Left lung (tissue), 10 donors: ENCODE measurements around the gene METTL23. TPM values are rescaled to one million over a fixed set of nuclear protein-coding genes. Genes with fewer than 3 reads are reported as not detected.

Experiments used
- ATAC-seq: fragments of 200-7000 bp; cut with Tn5 transposase; one replicate; pipeline ENCODE4 v1.9.1; 2020; ENCODE audit warnings: moderate library complexity
- DNase-seq, 4 donors: peaks; one replicate each; pipeline ENCODE4 v3.0.0-alpha.2; 2013 to 2020
- H3K27ac ChIP-seq, 2 donors: fragments of 200-600 bp; sonication (generic) in 1 of 2; one replicate each; pipeline versions ENCODE4 v1.5.0 to v1.8.0; 2020 to 2021
- H3K27me3 ChIP-seq, 2 donors: fragments of 200-600 bp; sonication (generic) in 1 of 2; one replicate each; pipeline versions ENCODE4 v1.5.0 to v1.8.0; 2020 to 2021
- H3K36me3 ChIP-seq, 2 donors: fragments of 200-600 bp; sonication (generic) in 1 of 2; one replicate each; pipeline versions ENCODE4 v1.5.0 to v1.8.0; 2020 to 2021
- H3K4me1 ChIP-seq, 2 donors: fragments of 200-600 bp; one replicate each; pipeline ENCODE4 v1.8.0; 2021
- H3K4me3 ChIP-seq, 2 donors: fragments of 200-600 bp; sonication (generic) in 1 of 2; one replicate each; pipeline versions ENCODE4 v1.5.0 to v1.8.0; 2020 to 2021; ENCODE audit warnings: mild to moderate bottlenecking in 1 of 2
- H3K9me3 ChIP-seq, 2 donors: fragments of 200-600 bp; sonication (generic) in 1 of 2; one replicate each; pipeline versions ENCODE4 v1.5.0 to v1.8.0; 2020 to 2021
- CTCF ChIP-seq, 2 donors: fragments of 200-600 bp; sonication (generic) in 1 of 2; IDR thresholded peaks; one replicate each; pipeline versions ENCODE4 v1.5.0 to v1.8.0; 2021; ENCODE audit warnings: antibody characterized with exemption in 2 of 2
- intact Hi-C, 2 donors: fragments of 100-400 bp; cut with DNase I; formaldehyde crosslinking; loops; one replicate each; pipeline versions ENCODE4 v1.11.2 to v1.14.2; 2022
- polyA plus RNA-seq, 6 donors: library from polyadenylated mRNA; unstranded; fragments of 120-200 nt; gene quantifications; one replicate each; pipeline ENCODE4 v1.2.1, GENCODE V29; 2013; ENCODE audit not compliant: insufficient read length in 6 of 6
- total RNA-seq, 2 donors: library from RNA; stranded (reverse); fragmentation: NEBNext Ultra II Directional; extraction: Animal tissue kit (Norgen Biotek cat#: 25700); gene quantifications; one replicate each; pipeline ENCODE4 v1.2.1, GENCODE V29; 2021
- donor health status: DM: no; HTN: yes; CAD: no.
- donor health status: DM: no; HTN: no; CAD: no.

The METTL23 gene
- total and polyA plus RNA-seq, 8 donors, result 30.6 to 40.2 (median 36.3) TPM

- intact Hi-C loops, result loop anchor here in 1 of 2 donors (10.0 kb wide), 1 partner anchor 161 kb away; no protein-coding TSS in a partner anchor
- Histone ChIP-seq H3K9me3 (no peaks in the 10 kb centered on the region), H3K27ac (peak overlapping the region; percentile 75 to 95)
These were observed 11.2 kb upstream of the METTL23 start for GRCh38 chr17:76715496-76715830.

GRCh38 chr17:76716146-76716838, 10.3 kb upstream of the METTL23 start:
- no peak for DNase-seq
- no peaks in the 10 kb centered on the region for H3K9me3 ChIP-seq

More at GRCh38 chr17:76715496-76715830, 11.2 kb upstream of the METTL23 start:
- DNase-seq (no peak), ATAC-seq (no peak)
- peaks cover 29 to 56% of the 10 kb centered on the region in 2 donors for H3K4me1 ChIP-seq
- H3K4me3 ChIP-seq, result no peak overlapping the region
- TF ChIP-seq CTCF (IDR thresholded peaks at IDR 0.05), result no peak
- H3K36me3 ChIP-seq, result peaks cover 0 to 74% of the 10 kb centered on the region in 2 donors
- H3K27me3 ChIP-seq, result peaks cover 0 to under 1% of the 10 kb centered on the region in 2 donors

DNA sequence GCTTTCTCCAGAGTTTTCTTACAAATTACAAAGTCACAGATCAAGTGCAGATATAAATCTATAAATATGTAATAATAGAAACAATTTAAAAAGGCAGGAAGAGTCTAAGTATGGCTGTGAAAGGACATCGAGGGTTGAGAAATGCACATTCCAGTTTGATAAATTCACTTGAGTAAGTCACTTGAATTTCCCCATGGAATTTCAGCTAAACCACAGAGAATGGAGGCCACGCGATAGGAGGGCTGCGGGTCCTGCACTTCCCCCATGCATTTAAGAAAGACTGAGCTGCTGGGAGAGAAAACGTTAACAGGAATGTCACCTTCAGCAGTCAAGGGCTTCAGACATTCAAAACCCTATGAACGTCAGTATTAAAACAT, 9.8 kb upstream of the METTL23 start:
- no peaks in the 10 kb centered on the region for H3K9me3 ChIP-seq
- H3K4me3 ChIP-seq, result peak overlapping the region in 1 of 2 donors; percentile 9
- H3K27ac ChIP-seq, result peak overlapping the region; percentile 75 to 95
- H3K4me1 ChIP-seq, result peaks cover 21 to 46% of the 10 kb centered on the region in 2 donors
- peaks cover 0 to 88% of the 10 kb centered on the region in 2 donors for H3K36me3 ChIP-seq
- no peaks in the 10 kb centered on the region for H3K27me3 ChIP-seq
- ATAC-seq (peak; percentile 44), DNase-seq (no peak)
- no peak for TF ChIP-seq CTCF (IDR thresholded peaks at IDR 0.05)
- intact Hi-C loops, result loop anchor here in 1 of 2 donors (10.0 kb wide), 1 partner anchor 162 kb away; no protein-coding TSS in a partner anchor

More at GRCh38 chr17:76716146-76716838, 10.3 kb upstream of the METTL23 start:
- intact Hi-C loops, result loop anchor here in 1 of 2 donors (10.0 kb wide), 1 partner anchor 161 kb away; no protein-coding TSS in a partner anchor
- peaks cover 26 to 52% of the 10 kb centered on the region in 2 donors for H3K4me1 ChIP-seq
- peak; percentile 69 for ATAC-seq
- H3K36me3 ChIP-seq, result peaks cover 0 to 83% of the 10 kb centered on the region in 2 donors
- peak overlapping the region in 1 of 2 donors; percentile 9 for H3K4me3 ChIP-seq
- no peak for TF ChIP-seq CTCF (IDR thresholded peaks at IDR 0.05)
- no peaks in the 10 kb centered on the region for H3K27me3 ChIP-seq
- peak overlapping the region; percentile 75 to 95 for H3K27ac ChIP-seq

DNA sequence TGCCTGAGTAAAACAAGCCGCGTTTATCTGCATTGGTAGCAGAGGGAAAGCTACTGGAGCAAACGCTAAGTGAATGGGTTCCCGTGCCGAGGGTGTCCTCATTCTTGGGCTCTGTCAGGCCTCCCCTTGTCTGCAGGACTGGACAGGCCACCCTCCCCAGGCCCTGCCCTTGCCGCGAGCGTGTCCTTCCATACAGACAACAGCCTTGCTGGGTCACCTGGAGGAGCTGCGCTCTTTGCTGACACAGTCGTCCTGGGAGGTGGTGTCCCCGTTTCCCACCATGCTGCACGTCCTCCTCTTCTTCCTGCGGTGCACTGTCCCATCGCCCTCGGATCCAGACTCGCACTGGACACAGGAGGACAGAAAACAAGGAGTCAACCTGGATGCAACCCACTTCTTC, 8.1 kb upstream of the METTL23 start:
- Histone ChIP-seq H3K9me3 (no peaks in the 10 kb centered on the region), H3K36me3 (peaks cover 0 to 93% of the 10 kb centered on the region in 2 donors), H3K4me1 (peaks cover 21 to 57% of the 10 kb centered on the region in 2 donors), H3K27me3 (no peaks in the 10 kb centered on the region), H3K4me3 (no peak overlapping the region), H3K27ac (no peak overlapping the region)
- TF ChIP-seq CTCF (IDR thresholded peaks at IDR 0.05), result no peak
- DNase-seq (no peak), ATAC-seq (no peak)
- intact Hi-C loops, result loop anchor here in 1 of 2 donors (10.0 kb wide), 1 partner anchor 164 kb away; no protein-coding TSS in a partner anchor

DNA sequence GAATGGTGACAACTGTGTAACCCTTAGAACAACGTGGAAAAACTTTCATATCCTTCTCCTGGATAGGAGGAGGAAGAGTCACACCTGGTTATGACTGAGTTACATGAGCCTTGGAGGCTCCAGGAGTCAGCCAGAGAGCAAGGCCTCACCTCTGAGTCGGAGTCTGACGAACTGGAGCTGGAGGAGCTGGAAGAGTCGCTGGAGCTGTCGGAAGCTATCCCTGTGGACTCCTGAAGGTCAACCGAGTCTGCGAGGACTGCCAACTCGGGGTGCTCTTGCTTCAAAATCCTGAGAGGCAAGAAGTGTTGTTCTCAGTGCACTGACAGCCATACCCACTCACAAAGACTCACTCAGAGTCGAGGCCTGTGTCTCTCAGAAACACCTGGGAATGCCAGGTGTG, 6.4 kb upstream of the METTL23 start:
- TF ChIP-seq CTCF (IDR thresholded peaks at IDR 0.05), result no peak
- intact Hi-C loops, result no loop called here
- Histone ChIP-seq H3K9me3 (no peaks in the 10 kb centered on the region), H3K4me1 (peaks cover 29 to 61% of the 10 kb centered on the region in 2 donors), H3K27me3 (no peaks in the 10 kb centered on the region), H3K4me3 (no peak overlapping the region), H3K36me3 (peaks cover 3 to 98% of the 10 kb centered on the region in 2 donors), H3K27ac (no peak overlapping the region)
- DNase-seq (no peak), ATAC-seq (no peak)
